Panc1 (cell line): ENCODE measurements around the gene CDH13. TPM values are rescaled to one million over a fixed set of nuclear protein-coding genes. Genes with fewer than 3 reads are reported as not detected.

Experiments
- ATAC-seq: fragments of 200-7000 bp; cut with Tn5 transposase; 2 replicates; pipeline ENCODE4 v1.9.1; 2020; ENCODE audit warnings: mild to moderate bottlenecking, moderate library complexity
- BruUV-seq: library from RNA; stranded (reverse); fragments of 400-500 nt; replicated peaks from 2 replicates; lab custom pipeline; 2021; lab: Mats Ljungman, UMichigan
- CTCF ChIA-PET: fragments of 300-600 bp; sonication (Branson Sonifier 250); formaldehyde crosslinking; loops from one replicate; lab custom pipeline; 2022; ENCODE audit warnings: antibody characterized with exemption; lab: Charles Lee
- POLR2A ChIA-PET: fragments of 300-600 bp; sonication (Branson Sonifier 250); formaldehyde crosslinking; loops from one replicate; lab custom pipeline; 2022; ENCODE audit warnings: antibody characterized with exemption; lab: Charles Lee
- DNase-seq: peaks from one replicate; pipeline ENCODE4 v3.0.0-alpha.2; 2010; ENCODE audit warnings: low read depth, low spot score
- H3K27ac ChIP-seq: 2 replicates; pipeline ENCODE4 v1.5.1; 2011; ENCODE audit warnings: mild to moderate bottlenecking, low read length, inconsistent platforms
- H3K27me3 ChIP-seq: fragments of 200-500 bp; sonication (Bioruptor generic); 2 replicates; pipeline ENCODE4 v1.6.0; 2014; ENCODE audit warnings: low read length, inconsistent platforms; ENCODE audit not compliant: control insufficient read depth, insufficient read depth
- H3K36me3 ChIP-seq: fragments of 200-500 bp; sonication (Bioruptor generic); 2 replicates; pipeline ENCODE4 v1.5.1; 2014; ENCODE audit warnings: inconsistent platforms, mild to moderate bottlenecking, low read length, moderate library complexity; ENCODE audit not compliant: control insufficient read depth, insufficient read depth
- H3K4me1 ChIP-seq: 2 replicates; pipeline ENCODE4 v1.5.1; 2011; ENCODE audit warnings: inconsistent platforms, mild to moderate bottlenecking, low read length, moderate library complexity; ENCODE audit not compliant: control insufficient read depth, insufficient read depth
- H3K4me3 ChIP-seq, 2 experiments: 2 replicates each; pipeline ENCODE4 v1.5.1; 2011 to 2012; ENCODE audit warnings: low read depth in 2 of 2, low read length in 2 of 2, mild to moderate bottlenecking in 2 of 2, inconsistent platforms in 1 of 2, moderate library complexity in 1 of 2
- H3K9me3 ChIP-seq: fragments of 200-500 bp; sonication (Bioruptor generic); 2 replicates; pipeline ENCODE4 v1.5.1; 2014; ENCODE audit warnings: low read depth, mild to moderate bottlenecking, inconsistent platforms, low read length, moderate library complexity; ENCODE audit not compliant: control insufficient read depth, insufficient read depth
- POLR2AphosphoS5 ChIP-seq: IDR thresholded peaks from 2 replicates; pipeline ENCODE4 v1.6.1; 2012; ENCODE audit warnings: mild to moderate bottlenecking, low read depth, low read length, moderate library complexity
- SIN3A ChIP-seq: IDR thresholded peaks from 2 replicates; pipeline ENCODE4 v1.6.1; 2012; ENCODE audit warnings: low read depth, mild to moderate bottlenecking, low read length, moderate library complexity, borderline replicate concordance; ENCODE audit not compliant: insufficient read depth
- TCF7L2 ChIP-seq: IDR thresholded peaks from 2 replicates; pipeline ENCODE4 v1.6.1; 2011; ENCODE audit warnings: mild to moderate bottlenecking, low read depth, low read length, inconsistent platforms
- in situ Hi-C: cut with HindIII; loops from 2 replicates; pipeline ENCODE4 v1.10.0; 2016; ENCODE audit warnings: low sequenced_read_pairs, low pct_unique_long_range_greater_than_20kb
- intact Hi-C: fragments of 100-400 bp; cut with micrococcal nuclease; formaldehyde crosslinking; loops from one replicate; pipeline ENCODE4 v1.10.0; 2022; ENCODE audit not compliant: unreplicated experiment
- total RNA-seq: library from RNA; stranded (reverse); gene quantifications from one replicate; pipeline ENCODE4 v1.2.1, GENCODE V29; 2021; ENCODE audit not compliant: unreplicated experiment
- TF ChIP-seq, protein P1 (sequence below), 2 experiments: IDR thresholded peaks; 2 replicates each; pipeline ENCODE4 v1.6.1; 2011 to 2012; ENCODE audit warnings: low read depth in 2 of 2, control low read depth in 1 of 2, low read length in 1 of 2, mild to moderate bottlenecking in 1 of 2, moderate library complexity in 1 of 2; ENCODE audit not compliant: insufficient read depth in 1 of 2
- TF ChIP-seq, protein P2 (sequence below): fragments of 450-650 bp; IDR thresholded peaks from 2 replicates; pipeline ENCODE4 v1.5.1; 2017; ENCODE audit warnings: mild to moderate bottlenecking

Gene CDH13
- total RNA-seq, 1 experiment from 2014 or later, result not detected

DNA sequence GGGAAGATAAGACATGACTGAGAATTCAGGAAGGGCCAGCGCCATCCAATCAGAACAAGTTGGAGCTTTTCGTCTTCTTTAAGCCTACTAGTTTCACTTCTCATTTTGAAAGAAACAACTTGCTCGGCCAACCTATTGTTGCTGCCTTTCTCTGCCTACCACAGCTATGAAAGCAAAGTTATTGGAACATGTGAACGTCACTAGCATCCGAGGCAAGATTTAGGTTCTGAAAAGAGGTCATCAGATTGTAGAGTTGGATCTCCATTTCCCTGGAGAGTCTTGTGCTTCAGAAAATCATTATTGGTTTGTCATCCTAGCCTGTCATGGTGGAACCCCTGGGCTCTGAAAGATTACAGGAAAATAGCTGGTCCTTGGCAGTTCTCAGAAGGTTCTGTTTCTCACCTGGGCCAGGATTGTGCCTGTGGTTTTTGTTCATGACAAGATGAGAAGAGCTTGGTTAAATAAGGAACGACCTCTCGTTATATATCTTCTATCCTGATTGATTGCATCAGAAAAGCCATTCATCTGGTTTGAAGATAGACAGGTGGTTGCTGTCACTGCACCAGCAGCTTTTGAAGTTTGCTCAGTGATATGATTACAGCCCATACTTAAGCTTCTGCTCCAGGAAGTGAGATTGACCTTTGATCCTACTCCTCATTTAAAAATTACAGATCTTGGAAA lies 25.3 kb downstream of the CDH13 start:
- no peak overlapping the region for H3K27ac ChIP-seq
- in situ Hi-C loops, result no loop called here
- CTCF ChIA-PET, result no interaction called here
- BruUV-seq, result no TSS peak
- no peaks in the 10 kb centered on the region for H3K4me1 ChIP-seq
- DNase-seq (no peak), ATAC-seq (no peak)
- intact Hi-C loops, result no loop called here
- H3K27me3 ChIP-seq, result no peaks in the 10 kb centered on the region
- no peak overlapping the region for H3K4me3 ChIP-seq
- TF ChIP-seq POLR2AphosphoS5, result no peak
- TF ChIP-seq, protein P1, sequence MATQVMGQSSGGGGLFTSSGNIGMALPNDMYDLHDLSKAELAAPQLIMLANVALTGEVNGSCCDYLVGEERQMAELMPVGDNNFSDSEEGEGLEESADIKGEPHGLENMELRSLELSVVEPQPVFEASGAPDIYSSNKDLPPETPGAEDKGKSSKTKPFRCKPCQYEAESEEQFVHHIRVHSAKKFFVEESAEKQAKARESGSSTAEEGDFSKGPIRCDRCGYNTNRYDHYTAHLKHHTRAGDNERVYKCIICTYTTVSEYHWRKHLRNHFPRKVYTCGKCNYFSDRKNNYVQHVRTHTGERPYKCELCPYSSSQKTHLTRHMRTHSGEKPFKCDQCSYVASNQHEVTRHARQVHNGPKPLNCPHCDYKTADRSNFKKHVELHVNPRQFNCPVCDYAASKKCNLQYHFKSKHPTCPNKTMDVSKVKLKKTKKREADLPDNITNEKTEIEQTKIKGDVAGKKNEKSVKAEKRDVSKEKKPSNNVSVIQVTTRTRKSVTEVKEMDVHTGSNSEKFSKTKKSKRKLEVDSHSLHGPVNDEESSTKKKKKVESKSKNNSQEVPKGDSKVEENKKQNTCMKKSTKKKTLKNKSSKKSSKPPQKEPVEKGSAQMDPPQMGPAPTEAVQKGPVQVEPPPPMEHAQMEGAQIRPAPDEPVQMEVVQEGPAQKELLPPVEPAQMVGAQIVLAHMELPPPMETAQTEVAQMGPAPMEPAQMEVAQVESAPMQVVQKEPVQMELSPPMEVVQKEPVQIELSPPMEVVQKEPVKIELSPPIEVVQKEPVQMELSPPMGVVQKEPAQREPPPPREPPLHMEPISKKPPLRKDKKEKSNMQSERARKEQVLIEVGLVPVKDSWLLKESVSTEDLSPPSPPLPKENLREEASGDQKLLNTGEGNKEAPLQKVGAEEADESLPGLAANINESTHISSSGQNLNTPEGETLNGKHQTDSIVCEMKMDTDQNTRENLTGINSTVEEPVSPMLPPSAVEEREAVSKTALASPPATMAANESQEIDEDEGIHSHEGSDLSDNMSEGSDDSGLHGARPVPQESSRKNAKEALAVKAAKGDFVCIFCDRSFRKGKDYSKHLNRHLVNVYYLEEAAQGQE (IDR thresholded peaks at IDR 0.05; ENCODE audit: insufficient read depth in 1 of 2, low read depth in 2 of 2, low read length in 1 of 2), result no peak
- no peak for TF ChIP-seq SIN3A
- TF ChIP-seq TCF7L2, result no peak
- TF ChIP-seq, protein P2, sequence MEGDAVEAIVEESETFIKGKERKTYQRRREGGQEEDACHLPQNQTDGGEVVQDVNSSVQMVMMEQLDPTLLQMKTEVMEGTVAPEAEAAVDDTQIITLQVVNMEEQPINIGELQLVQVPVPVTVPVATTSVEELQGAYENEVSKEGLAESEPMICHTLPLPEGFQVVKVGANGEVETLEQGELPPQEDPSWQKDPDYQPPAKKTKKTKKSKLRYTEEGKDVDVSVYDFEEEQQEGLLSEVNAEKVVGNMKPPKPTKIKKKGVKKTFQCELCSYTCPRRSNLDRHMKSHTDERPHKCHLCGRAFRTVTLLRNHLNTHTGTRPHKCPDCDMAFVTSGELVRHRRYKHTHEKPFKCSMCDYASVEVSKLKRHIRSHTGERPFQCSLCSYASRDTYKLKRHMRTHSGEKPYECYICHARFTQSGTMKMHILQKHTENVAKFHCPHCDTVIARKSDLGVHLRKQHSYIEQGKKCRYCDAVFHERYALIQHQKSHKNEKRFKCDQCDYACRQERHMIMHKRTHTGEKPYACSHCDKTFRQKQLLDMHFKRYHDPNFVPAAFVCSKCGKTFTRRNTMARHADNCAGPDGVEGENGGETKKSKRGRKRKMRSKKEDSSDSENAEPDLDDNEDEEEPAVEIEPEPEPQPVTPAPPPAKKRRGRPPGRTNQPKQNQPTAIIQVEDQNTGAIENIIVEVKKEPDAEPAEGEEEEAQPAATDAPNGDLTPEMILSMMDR, result no peak
- POLR2A ChIA-PET, result no interaction called here
- no peaks in the 10 kb centered on the region for H3K9me3 ChIP-seq
- H3K36me3 ChIP-seq, result no peaks in the 10 kb centered on the region; the same call in 1 of the 2 replicates

DNA sequence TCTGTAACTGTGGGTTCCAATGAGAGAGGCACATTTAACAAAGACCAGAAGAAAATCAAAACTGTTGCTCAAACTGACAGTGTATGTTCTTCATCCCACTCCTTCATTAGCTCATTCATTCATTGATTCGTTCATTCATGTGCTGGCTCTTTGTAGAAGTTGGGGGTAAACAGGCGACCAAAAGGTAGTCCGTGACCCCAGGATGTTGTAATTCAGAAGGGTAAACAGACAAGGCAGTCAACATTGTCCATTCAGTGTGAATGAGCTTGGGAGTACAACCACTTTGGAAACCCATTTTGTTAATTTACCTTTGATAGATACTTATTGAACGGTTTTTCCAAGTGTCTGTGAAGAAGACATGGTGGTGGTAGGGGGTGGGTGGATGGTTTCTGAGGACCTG lies 26.1 kb downstream of the CDH13 start:
- no peaks in the 10 kb centered on the region for H3K4me1 ChIP-seq
- no TSS peak for BruUV-seq
- no peaks in the 10 kb centered on the region for H3K9me3 ChIP-seq
- no peaks in the 10 kb centered on the region; the same call in 1 of the 2 replicates for H3K36me3 ChIP-seq
- no peaks in the 10 kb centered on the region; the same call in 1 of the 2 replicates for H3K27me3 ChIP-seq
- ChIA-PET POLR2A (no interaction called here), CTCF (no interaction called here)
- ATAC-seq (no peak), DNase-seq (no peak)
- in situ Hi-C loops, result no loop called here
- intact Hi-C loops, result no loop called here
- H3K27ac ChIP-seq, result no peak overlapping the region
- no peak for TF ChIP-seq POLR2AphosphoS5
- TF ChIP-seq, protein P1 (IDR thresholded peaks at IDR 0.05; ENCODE audit: insufficient read depth in 1 of 2, low read depth in 2 of 2, low read length in 1 of 2), result no peak
- TF ChIP-seq SIN3A, result no peak
- TF ChIP-seq TCF7L2, result no peak
- TF ChIP-seq, protein P2, result no peak
- no peak overlapping the region for H3K4me3 ChIP-seq
